Stimulated activated CD8-positive, alpha-beta memory T cell treated with anti-CD3 and anti-CD28 coated beads, Interleukin-7, amount 100 ng/mL, for 48 hours (primary cell): ENCODE data around the gene HACD2.
"Not testable (repeated sequence)": the region's sequence is repeated elsewhere in the genome, so short reads cannot be mapped to it uniquely, and the experiment has no call there.

Experiments
- DNase-seq, 2 donors: peaks; one replicate each; pipeline ENCODE4 v3.0.0-alpha.2; 2020; ENCODE audit warnings: low read depth in 1 of 2; ENCODE audit errors: extremely low read depth in 1 of 2

The HACD2 gene

DNA sequence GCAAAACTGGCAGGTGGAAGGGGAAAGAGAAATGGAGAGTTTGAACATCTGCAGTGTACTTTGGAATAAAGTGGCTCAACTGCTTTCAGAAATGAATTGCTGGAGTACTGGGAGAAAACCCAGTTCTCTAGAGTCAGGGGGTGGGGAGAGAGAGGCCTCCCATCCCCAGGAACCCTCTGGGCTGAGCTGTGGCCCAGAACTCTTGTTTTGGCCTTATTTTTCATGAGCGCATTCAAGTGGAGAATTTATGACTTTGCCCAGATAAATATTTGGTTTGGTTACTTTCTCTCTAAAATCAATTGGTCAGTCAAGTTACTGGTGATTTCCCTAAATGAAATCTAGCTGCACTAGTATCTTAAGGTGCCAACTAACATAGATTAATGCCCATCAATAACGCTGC, 28.7 kb upstream of the HACD2 start:
- no peak for DNase-seq

- DNase-seq = not testable (repeated sequence)
Measured at GRCh38 chr3:123611674-123612073, 26.8 kb upstream of the HACD2 start.

GRCh38 chr3:123611082-123611481, 26.2 kb upstream of the HACD2 start:
- DNase-seq = no peak

GRCh38 chr3:123610331-123610730, 25.5 kb upstream of the HACD2 start:
- DNase-seq = no peak

GRCh38 chr3:123609063-123609462, 24.2 kb upstream of the HACD2 start:
- no peak for DNase-seq

- no peak for DNase-seq
Measured at GRCh38 chr3:123608263-123608937, 23.5 kb upstream of the HACD2 start.

GRCh38 chr3:123606527-123606926, 21.7 kb upstream of the HACD2 start:
- no peak for DNase-seq

- DNase-seq = no peak
Measured at GRCh38 chr3:123605789-123606234, 21.0 kb upstream of the HACD2 start.

- not testable (repeated sequence) for DNase-seq
Measured at GRCh38 chr3:123603153-123603552, 18.3 kb upstream of the HACD2 start.

DNA sequence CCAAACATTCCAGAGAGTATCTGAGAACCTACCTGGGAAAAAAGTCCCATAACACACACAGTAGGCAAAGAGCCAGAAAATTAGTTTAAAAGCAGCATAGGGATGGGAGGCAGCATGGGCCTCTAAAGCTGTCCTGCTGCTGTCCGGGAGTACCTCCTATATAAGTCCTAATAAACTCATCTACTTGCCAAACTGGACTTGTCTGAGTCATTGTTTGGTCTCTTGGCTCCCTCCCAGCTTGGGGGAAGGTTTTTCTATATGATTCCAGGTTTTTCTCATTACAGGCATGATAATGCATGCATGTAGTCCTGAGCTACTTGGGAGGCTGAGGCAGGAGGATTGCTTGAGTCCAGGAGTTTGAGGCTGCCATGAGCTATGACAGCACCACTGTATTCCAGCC, 17.5 kb upstream of the HACD2 start:
- no peak for DNase-seq

DNA sequence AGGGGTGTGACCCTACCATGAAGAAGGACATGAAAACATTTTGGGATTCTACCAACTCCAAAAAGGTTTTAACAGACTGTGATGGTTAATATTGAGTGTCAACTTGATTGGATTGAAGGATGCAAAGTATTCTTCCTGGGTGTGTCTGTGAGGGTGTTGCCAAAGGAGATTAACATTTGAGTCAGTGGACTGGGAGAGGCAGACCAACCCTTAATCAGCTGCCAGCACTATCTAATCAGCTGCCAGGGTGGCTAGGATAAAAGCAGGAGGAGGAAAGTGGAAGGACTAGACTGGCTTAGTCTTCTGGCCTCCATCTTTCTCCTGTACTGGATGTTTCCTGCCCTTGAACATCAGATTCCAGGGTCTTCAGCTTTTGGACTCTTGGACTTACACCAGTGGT, 16.0 kb upstream of the HACD2 start:
- DNase-seq = not testable (repeated sequence)

GRCh38 chr3:123597561-123597960, 12.7 kb upstream of the HACD2 start:
- no peak for DNase-seq

GRCh38 chr3:123595396-123596180, 10.7 kb upstream of the HACD2 start:
- DNase-seq = no peak

- no peak for DNase-seq
Measured at GRCh38 chr3:123593381-123593780, 8.5 kb upstream of the HACD2 start.

DNA sequence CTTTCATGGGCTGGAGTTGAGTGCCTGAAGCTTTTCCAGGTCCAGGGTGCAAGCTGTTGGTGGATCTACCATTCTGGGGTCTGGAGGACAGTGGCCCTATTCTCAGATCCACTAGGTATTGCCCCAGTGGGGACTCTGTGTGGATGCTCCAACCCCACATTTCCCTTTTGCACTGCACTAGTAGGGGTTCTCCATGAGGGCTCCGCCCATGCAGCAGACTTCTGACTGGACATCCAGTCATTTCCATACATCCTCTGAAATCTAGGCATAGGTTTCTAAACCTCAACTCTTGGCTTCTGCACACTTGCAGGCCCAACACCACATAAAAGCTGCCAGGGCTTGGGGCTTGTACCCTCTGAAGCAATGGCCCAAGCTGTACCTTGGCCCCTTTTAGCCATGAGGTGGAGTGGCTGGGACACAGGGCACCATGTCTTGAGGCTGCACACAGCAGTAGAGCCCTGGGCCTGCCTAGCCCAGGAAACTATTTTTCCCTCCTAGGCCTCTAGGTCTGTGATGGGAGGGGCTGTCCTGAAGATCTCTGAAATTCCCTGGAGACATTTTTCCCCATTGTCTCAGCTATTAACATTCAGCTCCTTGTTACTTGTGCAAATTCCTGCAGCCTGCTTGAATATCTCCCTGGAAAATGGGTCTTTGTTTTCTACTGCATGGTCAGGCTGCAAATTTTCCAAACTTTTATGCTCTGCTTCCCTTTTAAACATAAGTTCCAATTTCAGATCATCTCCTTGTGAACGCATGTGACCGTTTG, 6.0 kb upstream of the HACD2 start:
- no peak for DNase-seq

DNA sequence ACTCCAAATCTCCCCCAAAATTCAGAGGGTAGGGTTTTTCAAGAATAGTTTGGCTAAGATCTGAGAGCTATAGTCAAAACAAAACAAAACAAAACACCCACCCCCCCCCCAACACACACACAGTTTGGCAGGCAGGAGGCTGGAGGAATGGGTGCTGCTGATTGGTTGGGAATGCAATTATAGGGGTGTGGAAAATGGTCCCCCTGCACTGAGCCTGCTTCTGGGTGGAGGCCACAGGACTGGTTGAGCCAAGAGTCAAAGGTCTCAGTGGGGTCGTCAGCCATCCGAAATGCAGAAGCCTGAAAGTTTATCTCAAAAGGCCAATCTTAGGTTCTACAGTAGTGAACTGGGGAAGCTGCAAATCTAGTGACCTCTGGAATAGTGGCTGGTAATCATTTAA, 2.5 kb upstream of the HACD2 start:
- DNase-seq = no peak

DNA sequence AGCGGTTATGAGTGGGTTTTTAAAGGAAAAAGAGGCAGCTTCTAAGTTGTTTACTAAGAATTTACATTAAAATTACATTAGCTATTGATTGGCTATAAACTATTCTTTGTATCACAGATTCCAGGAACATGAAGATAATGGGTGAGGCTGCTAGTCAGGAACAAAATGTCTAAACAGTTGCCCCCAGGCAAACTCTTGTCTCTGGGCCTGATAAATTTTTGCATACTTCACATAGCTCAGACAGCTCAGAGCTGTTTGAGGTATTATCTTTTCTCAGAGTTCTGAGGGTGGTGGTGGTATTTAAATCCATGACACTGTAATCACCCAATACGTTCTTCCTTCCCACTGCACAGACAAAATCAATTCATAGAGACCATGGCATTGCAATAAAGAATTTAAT, 2.1 kb upstream of the HACD2 start:
- no peak for DNase-seq

DNA sequence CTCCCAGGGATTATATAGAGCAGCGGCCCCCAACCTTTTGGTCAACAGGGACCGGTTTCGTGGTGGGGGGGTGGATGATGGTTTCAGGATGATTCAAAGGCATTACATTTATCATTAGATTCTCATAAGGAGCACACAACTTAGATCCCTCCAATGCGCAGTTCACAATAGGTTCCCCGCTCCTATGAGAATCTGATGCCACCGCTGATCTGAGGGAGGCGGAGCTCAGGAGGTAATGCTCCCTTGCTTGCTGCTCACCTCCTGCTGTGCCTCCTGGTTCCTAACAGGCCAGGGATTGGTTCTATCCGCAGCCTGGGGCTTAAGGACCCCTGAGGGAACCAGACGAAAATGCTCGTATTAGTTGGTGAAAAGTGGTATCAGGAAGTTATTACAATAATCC, 1.3 kb upstream of the HACD2 start:
- DNase-seq = peak in 1 of 2 donors; percentile 34

- DNase-seq = no peak
Measured at GRCh38 chr3:123584284-123584987, 417 bp downstream of the HACD2 start.

DNA sequence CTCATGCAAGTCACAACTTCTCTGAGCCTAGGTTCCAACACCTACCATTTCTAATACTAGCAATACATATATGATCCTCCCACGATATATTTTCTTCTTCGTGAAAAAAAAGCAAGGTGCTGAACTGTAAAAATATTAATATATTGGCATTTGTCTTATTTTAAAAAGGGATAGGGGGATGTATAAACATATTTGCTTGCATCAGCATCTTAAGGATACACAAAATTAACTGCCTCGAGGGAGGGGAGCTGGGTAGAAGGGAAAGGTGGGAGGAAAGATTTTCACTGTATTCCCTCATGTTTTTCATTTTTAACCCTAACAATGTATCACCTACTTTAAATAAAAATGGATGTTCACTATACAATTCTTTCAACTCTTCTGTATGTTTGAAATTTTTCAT, 1.3 kb downstream of the HACD2 start:
- no peak for DNase-seq

DNA sequence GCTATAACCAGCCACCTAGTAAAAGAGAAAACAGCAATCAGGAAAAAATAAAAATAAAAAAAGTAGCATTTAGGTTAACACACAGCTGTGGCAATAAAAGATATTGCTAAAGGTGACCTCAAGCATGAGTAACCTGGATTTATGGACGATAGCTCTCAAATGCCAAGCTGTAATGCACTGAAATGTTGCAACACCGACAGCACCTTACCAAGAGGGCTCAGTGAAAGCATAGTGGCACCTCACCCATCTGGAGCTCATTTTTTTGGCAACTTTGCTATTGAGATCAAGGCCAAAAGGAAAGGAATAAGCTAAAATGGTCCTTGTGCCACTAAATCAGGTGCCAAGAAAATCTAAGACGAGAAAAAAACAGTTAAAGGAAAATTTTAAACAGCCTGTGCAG, 2.5 kb downstream of the HACD2 start:
- DNase-seq = no peak
